Measurements from ENCODE around the gene EXOC6.

GRCh38 chr10:92800134-92800733 is 48.1 kb upstream of the EXOC6 start:
- TF ChIP-seq CTCF (IDR thresholded peaks at IDR 0.05): no peak
- TF ChIP-seq POLR2A (IDR thresholded peaks at IDR 0.05): no peak
